HUES64 (cell line): ENCODE measurements around the gene RAB17.

Experiments used
- H3K27ac ChIP-seq: 2 replicates; pipeline ENCODE4 v1.7.0; 2013; ENCODE audit warnings: low read depth, low read length, inconsistent platforms
- H3K27me3 ChIP-seq: 2 replicates; pipeline ENCODE4 v1.6.1; 2013; ENCODE audit warnings: mild to moderate bottlenecking, low read length; ENCODE audit not compliant: insufficient read depth
- H3K36me3 ChIP-seq: 2 replicates; pipeline ENCODE4 v1.6.1; 2013; ENCODE audit warnings: mild to moderate bottlenecking, low read length; ENCODE audit not compliant: insufficient read depth
- H3K4me1 ChIP-seq: 2 replicates; pipeline ENCODE4 v1.6.1; 2013; ENCODE audit warnings: mild to moderate bottlenecking, low read length, moderate library complexity; ENCODE audit not compliant: insufficient read depth
- H3K4me3 ChIP-seq: 2 replicates; pipeline ENCODE4 v1.5.1; 2013; ENCODE audit warnings: mild to moderate bottlenecking, low read length, moderate library complexity
- H3K9ac ChIP-seq: 2 replicates; pipeline ENCODE4 v1.6.1; 2013; ENCODE audit warnings: mild to moderate bottlenecking, low read depth, low read length
- H3K9me3 ChIP-seq: 2 replicates; pipeline ENCODE4 v1.6.1; 2013; ENCODE audit warnings: low read depth, low read length; ENCODE audit not compliant: insufficient read depth
- WGBS: fragments of 150-250, 120-280 bp; methylation state at CpG from one replicate; pipeline ENCODE4 v1.1.7; 2013; ENCODE audit warnings: missing lambda C conversion rate; 5-methylcytosine and 5-hydroxymethylcytosine counted together

Gene RAB17

GRCh38 chr2:237567276-237568029 is 23.1 kb downstream of the RAB17 start:
- WGBS = 89% methylated on average over 16 of the region's 16 CpGs
- Histone ChIP-seq H3K9ac (no peak overlapping the region), H3K36me3 (no peaks in the 10 kb centered on the region), H3K27ac (no peak overlapping the region), H3K27me3 (no peaks in the 10 kb centered on the region), H3K9me3 (no peaks in the 10 kb centered on the region), H3K4me1 (0 out of 2 replicates have a peak, but pooled peaks cover 4% of the 10 kb centered on the region), H3K4me3 (no peak overlapping the region)

GRCh38 chr2:237566401-237567235 is 23.9 kb downstream of the RAB17 start, which contains the start of gene PRLH:
TSS of gene PRLH (plus strand) at chr2:237566574. CDS start at chr2:237566574, 0 bp downstream.
- Histone ChIP-seq H3K4me1 (no peaks in the 10 kb centered on the region), H3K4me3 (no peak within 1 kb of the TSS), H3K9ac (no peak within 1 kb of the TSS), H3K27me3 (no peaks in the 10 kb centered on the region), H3K9me3 (no peaks in the 10 kb centered on the region), H3K27ac (no peak within 1 kb of the TSS), H3K36me3 (no peaks in the 10 kb centered on the region)
- WGBS = 90% methylated on average over 32 of the region's 32 CpGs

- Histone ChIP-seq H3K27ac (no peak overlapping the region), H3K4me3 (no peak overlapping the region), H3K27me3 (no peaks in the 10 kb centered on the region), H3K9me3 (no peaks in the 10 kb centered on the region), H3K9ac (no peak overlapping the region), H3K4me1 (no peaks in the 10 kb centered on the region), H3K36me3 (no peaks in the 10 kb centered on the region)
- 96% methylated on average over 1 of the region's 1 CpG for WGBS
These were observed 24.6 kb downstream of the RAB17 start for GRCh38 chr2:237565974-237566373.

- no peaks in the 10 kb centered on the region for H3K27me3 ChIP-seq
- H3K4me1 ChIP-seq = no peaks in the 10 kb centered on the region
- no peak overlapping the region for H3K4me3 ChIP-seq
- no peaks in the 10 kb centered on the region for H3K9me3 ChIP-seq
- 89% methylated on average over 14 of the region's 14 CpGs for WGBS
- no peaks in the 10 kb centered on the region for H3K36me3 ChIP-seq
- no peak overlapping the region for H3K27ac ChIP-seq
- no peak overlapping the region for H3K9ac ChIP-seq
These were observed 25.9 kb downstream of the RAB17 start for GRCh38 chr2:237564526-237565131.

- WGBS = 43% methylated on average over 14 of the region's 14 CpGs
These were observed 26.7 kb downstream of the RAB17 start for GRCh38 chr2:237563816-237564215.

GRCh38 chr2:237561221-237561620 is 29.3 kb downstream of the RAB17 start:
- Histone ChIP-seq H3K36me3 (no peaks in the 10 kb centered on the region), H3K4me3 (no peak overlapping the region), H3K9me3 (no peaks in the 10 kb centered on the region), H3K4me1 (no peaks in the 10 kb centered on the region), H3K27me3 (no peaks in the 10 kb centered on the region), H3K9ac (no peak overlapping the region), H3K27ac (no peak overlapping the region)
- WGBS = 89% methylated on average over 7 of the region's 7 CpGs

More at GRCh38 chr2:237563816-237564215, 26.7 kb downstream of the RAB17 start:
- Histone ChIP-seq H3K4me1 (no peaks in the 10 kb centered on the region), H3K36me3 (no peaks in the 10 kb centered on the region), H3K9me3 (no peaks in the 10 kb centered on the region), H3K4me3 (no peak overlapping the region), H3K27ac (no peak overlapping the region), H3K27me3 (no peaks in the 10 kb centered on the region), H3K9ac (no peak overlapping the region)

GRCh38 chr2:237558961-237559641 is 31.4 kb downstream of the RAB17 start:
- H3K9me3 ChIP-seq = peaks cover 7% of the 10 kb centered on the region
- no peak overlapping the region for H3K4me3 ChIP-seq
- H3K36me3 ChIP-seq = no peaks in the 10 kb centered on the region; the same call in 1 of the 2 replicates
- 89% methylated on average over 22 of the region's 22 CpGs for WGBS
- no peak overlapping the region for H3K9ac ChIP-seq
- H3K4me1 ChIP-seq = no peaks in the 10 kb centered on the region
- no peak overlapping the region for H3K27ac ChIP-seq
- H3K27me3 ChIP-seq = no peaks in the 10 kb centered on the region

- no peaks in the 10 kb centered on the region for H3K4me1 ChIP-seq
- no peaks in the 10 kb centered on the region for H3K27me3 ChIP-seq
- H3K9me3 ChIP-seq = peaks cover 12% of the 10 kb centered on the region
- H3K27ac ChIP-seq = no peak overlapping the region
- no peak overlapping the region for H3K9ac ChIP-seq
- 78% methylated on average over 4 of the region's 4 CpGs for WGBS
- no peak overlapping the region for H3K4me3 ChIP-seq
- H3K36me3 ChIP-seq = no peaks in the 10 kb centered on the region; the same call in 1 of the 2 replicates
These were observed 32.9 kb downstream of the RAB17 start for GRCh38 chr2:237557633-237558015.

GRCh38 chr2:237556773-237557632 is 33.5 kb downstream of the RAB17 start:
- peaks cover 12% of the 10 kb centered on the region for H3K9me3 ChIP-seq
- no peaks in the 10 kb centered on the region for H3K4me1 ChIP-seq
- H3K27me3 ChIP-seq = no peaks in the 10 kb centered on the region
- H3K36me3 ChIP-seq = no peaks in the 10 kb centered on the region; the same call in 1 of the 2 replicates
- no peak overlapping the region for H3K9ac ChIP-seq
- H3K4me3 ChIP-seq = no peak overlapping the region
- no peak overlapping the region for H3K27ac ChIP-seq
- WGBS = 73% methylated on average over 11 of the region's 11 CpGs

- Histone ChIP-seq H3K9ac (no peak overlapping the region), H3K27me3 (no peaks in the 10 kb centered on the region), H3K4me1 (no peaks in the 10 kb centered on the region), H3K27ac (no peak overlapping the region), H3K4me3 (no peak overlapping the region), H3K9me3 (peaks cover 12% of the 10 kb centered on the region), H3K36me3 (no peaks in the 10 kb centered on the region; the same call in 1 of the 2 replicates)
- 89% methylated on average over 1 of the region's 1 CpG for WGBS
These were observed 35.0 kb downstream of the RAB17 start for GRCh38 chr2:237555560-237555959.
